ENCODE data around the gene OPN1MW2.
"Not testable (repeated sequence)": the region's sequence is repeated elsewhere in the genome, so short reads cannot be mapped to it uniquely, and the experiment has no call there.

OPN1MW2 gene

GRCh38 chrX:154219456-154219855 lies at the start of gene OPN1MW2:
Gene OPN1MW2 (plus strand): TSS chrX:154219756. CDS start chrX:154219816, 60 bp downstream.
- not testable (repeated sequence) for H3K4me3 ChIP-seq (ENCODE audit: low read length)

- not testable (repeated sequence) for H3K4me3 ChIP-seq (ENCODE audit: low read length)
Measured at GRCh38 chrX:154172535-154172943, 47.0 kb upstream of the OPN1MW2 start.

- H3K4me3 ChIP-seq (ENCODE audit: low read length): not testable (repeated sequence)
Measured at GRCh38 chrX:154174356-154174755, 45.2 kb upstream of the OPN1MW2 start.

- not testable (repeated sequence) for H3K4me3 ChIP-seq (ENCODE audit: low read length)
Measured at GRCh38 chrX:154182296-154182695, 37.3 kb upstream of the OPN1MW2 start, which contains the start of gene OPN1MW. Gene OPN1MW (plus strand): TSS chrX:154182596. CDS start chrX:154182678, 82 bp downstream.

- not testable (repeated sequence) for H3K4me3 ChIP-seq (ENCODE audit: low read length)
Measured at GRCh38 chrX:154183794-154184193, 35.8 kb upstream of the OPN1MW2 start.

- H3K4me3 ChIP-seq (ENCODE audit: low read length): not testable (repeated sequence)
Measured at GRCh38 chrX:154192846-154193245, 26.7 kb upstream of the OPN1MW2 start.

GRCh38 chrX:154194316-154194715 lies 25.2 kb upstream of the OPN1MW2 start:
- H3K4me3 ChIP-seq (ENCODE audit: low read length): not testable (repeated sequence)

GRCh38 chrX:154196466-154196865 lies 23.1 kb upstream of the OPN1MW2 start:
- H3K4me3 ChIP-seq (ENCODE audit: low read length): not testable (repeated sequence)

GRCh38 chrX:154209670-154210418 lies 9.7 kb upstream of the OPN1MW2 start:
- not testable (repeated sequence) for H3K4me3 ChIP-seq (ENCODE audit: low read length)

- H3K4me3 ChIP-seq (ENCODE audit: low read length): not testable (repeated sequence)
Measured at GRCh38 chrX:154211057-154211456, 8.5 kb upstream of the OPN1MW2 start.

GRCh38 chrX:154211499-154211898 lies 8.1 kb upstream of the OPN1MW2 start:
- H3K4me3 ChIP-seq (ENCODE audit: low read length): not testable (repeated sequence)

- not testable (repeated sequence) for H3K4me3 ChIP-seq (ENCODE audit: low read length)
Measured at GRCh38 chrX:154225292-154225691, 5.7 kb downstream of the OPN1MW2 start.

GRCh38 chrX:154226706-154227105 lies 7.2 kb downstream of the OPN1MW2 start:
- not testable (repeated sequence) for H3K4me3 ChIP-seq (ENCODE audit: low read length)

GRCh38 chrX:154231443-154231842 lies 11.9 kb downstream of the OPN1MW2 start:
- not testable (repeated sequence) for H3K4me3 ChIP-seq (ENCODE audit: low read length)

GRCh38 chrX:154233620-154234019 lies 14.1 kb downstream of the OPN1MW2 start:
- H3K4me3 ChIP-seq (ENCODE audit: low read length): not testable (repeated sequence)

- not testable (repeated sequence) for H3K4me3 ChIP-seq (ENCODE audit: low read length)
Measured at GRCh38 chrX:154238939-154239559, 19.5 kb downstream of the OPN1MW2 start.

GRCh38 chrX:154239982-154240503 lies 20.5 kb downstream of the OPN1MW2 start:
- H3K4me3 ChIP-seq (ENCODE audit: low read length): not testable (repeated sequence)

GRCh38 chrX:154247377-154248045 lies 28.0 kb downstream of the OPN1MW2 start:
- H3K4me3 ChIP-seq (ENCODE audit: low read length): not testable (repeated sequence)

- not testable (repeated sequence) for H3K4me3 ChIP-seq (ENCODE audit: low read length)
Measured at GRCh38 chrX:154248076-154248475, 28.5 kb downstream of the OPN1MW2 start.

GRCh38 chrX:154257282-154257681 lies 37.7 kb downstream of the OPN1MW2 start, which contains the start of gene OPN1MW3:
Gene OPN1MW3 (plus strand): TSS chrX:154257582. CDS start chrX:154257620, 38 bp downstream.
- not testable (repeated sequence) for H3K4me3 ChIP-seq (ENCODE audit: low read length)

GRCh38 chrX:154258711-154259110 lies 39.2 kb downstream of the OPN1MW2 start:
- H3K4me3 ChIP-seq (ENCODE audit: low read length): not testable (repeated sequence)

- H3K4me3 ChIP-seq (ENCODE audit: low read length): not testable (repeated sequence)
Measured at GRCh38 chrX:154263072-154263471, 43.5 kb downstream of the OPN1MW2 start.

Data from GM08714 (cell line).